ENCODE data around the gene MTHFSD.
"Not testable (repeated sequence)": the region's sequence is repeated elsewhere in the genome, so short reads cannot be mapped to it uniquely, and the experiment has no call there.

DNA sequence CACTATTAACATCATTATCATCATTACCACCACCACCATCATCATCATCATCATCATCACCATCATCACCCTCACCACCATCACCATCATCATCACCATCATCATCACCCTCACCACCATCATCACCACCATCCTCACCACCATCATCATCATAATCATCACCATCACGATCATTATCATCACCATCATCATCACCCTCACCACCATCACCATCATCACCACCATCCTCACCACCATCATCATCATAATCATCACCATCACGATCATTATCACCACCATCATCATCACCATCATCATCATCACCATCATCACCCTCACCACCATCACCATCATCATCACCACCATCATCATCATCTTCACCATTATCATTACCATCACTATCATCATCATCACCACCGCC, 32.9 kb upstream of the MTHFSD start:
- not testable (repeated sequence) for TF ChIP-seq EZH2phosphoT487 (IDR thresholded peaks at IDR 0.05; ENCODE audit: low read depth, severe bottlenecking, unreplicated experiment); EZH2 (IDR thresholded peaks at IDR 0.05; ENCODE audit: borderline replicate concordance)
